Neural cell (in vitro differentiated cells): ENCODE results near the gene EIF4A3. TPM values are rescaled to one million over a fixed set of nuclear protein-coding genes. Genes with fewer than 3 reads are reported as not detected.

Source experiments
- H2AFZ ChIP-seq: fragments of 200-600, 300-800 bp; sonication (generic), shearing (Covaris generic); 2 replicates; pipeline ENCODE4 v1.6.0; 2014; ENCODE audit warnings: low read depth, mild to moderate bottlenecking, antibody characterized with exemption, low read length, moderate library complexity
- H3F3A ChIP-seq: fragments of 200-600 bp; shearing (Covaris generic); 2 replicates; pipeline ENCODE4 v1.6.1; 2016; ENCODE audit warnings: mild to moderate bottlenecking, moderate library complexity, mixed read lengths, antibody characterized with exemption, low read length; ENCODE audit not compliant: insufficient read depth, poor library complexity, severe bottlenecking
- H3K27ac ChIP-seq: fragments of 200-600, 300-800 bp; sonication (generic), shearing (Covaris generic); 2 replicates; pipeline ENCODE4 v1.5.1; 2014; ENCODE audit warnings: mild to moderate bottlenecking, low read length, moderate library complexity
- H3K27me3 ChIP-seq: fragments of 300-800, 200-600 bp; sonication (generic), shearing (Covaris generic); 2 replicates; pipeline ENCODE4 v1.6.0; 2014; ENCODE audit warnings: mild to moderate bottlenecking, low read depth, low read length, moderate library complexity; ENCODE audit not compliant: insufficient read depth
- H3K36me3 ChIP-seq: fragments of 300-800, 200-600 bp; sonication (generic), shearing (Covaris generic); 2 replicates; pipeline ENCODE4 v1.5.1; 2014; ENCODE audit warnings: mild to moderate bottlenecking, antibody characterized with exemption, low read length, moderate library complexity; ENCODE audit not compliant: insufficient read depth
- H3K4me2 ChIP-seq: fragments of 300-800, 200-600 bp; sonication (generic), shearing (Covaris generic); 2 replicates; pipeline ENCODE4 v1.6.0; 2014; ENCODE audit warnings: mild to moderate bottlenecking, low read length
- H3K4me3 ChIP-seq: fragments of 300-800, 200-600 bp; sonication (generic), shearing (Covaris generic); 2 replicates; pipeline ENCODE4 v1.5.1; 2014; ENCODE audit warnings: mild to moderate bottlenecking, low read length, moderate library complexity
- H3K79me2 ChIP-seq: fragments of 200-600 bp; shearing (Covaris generic); replicated peaks from 2 replicates; pipeline ENCODE4 v1.6.0; 2014; ENCODE audit warnings: mild to moderate bottlenecking, low read length, moderate library complexity; ENCODE audit not compliant: insufficient read depth
- H3K9ac ChIP-seq: fragments of 300-800, 200-600 bp; sonication (generic), shearing (Covaris generic); 2 replicates; pipeline ENCODE4 v1.6.1; 2016; ENCODE audit warnings: mild to moderate bottlenecking, low read length, mixed read lengths
- H3K9me2 ChIP-seq: fragments of 200-600 bp; shearing (Covaris generic); 2 replicates; pipeline ENCODE4 v1.6.1; 2016; ENCODE audit warnings: mild to moderate bottlenecking, low read length, mixed read lengths; ENCODE audit not compliant: insufficient read depth
- H3K9me3 ChIP-seq: fragments of 200-600, 300-800 bp; sonication (generic), shearing (Covaris generic); 2 replicates; pipeline ENCODE4 v1.6.1; 2016; ENCODE audit warnings: mild to moderate bottlenecking, mixed run types, low read length, moderate library complexity, mixed read lengths
- H4K20me1 ChIP-seq: fragments of 200-600 bp; shearing (Covaris generic); 2 replicates; pipeline ENCODE4 v1.6.1; 2016; ENCODE audit warnings: mild to moderate bottlenecking, mixed run types; ENCODE audit not compliant: insufficient read depth
- CTCF ChIP-seq: fragments of 450-650 bp; IDR thresholded peaks from 2 replicates; pipeline ENCODE4 v1.5.1; 2014; ENCODE audit warnings: antibody characterized with exemption, mild to moderate bottlenecking, moderate library complexity; ENCODE audit not compliant: poor library complexity, severe bottlenecking
- EP300 ChIP-seq: fragments of 450-650 bp; conservative IDR thresholded peaks from 2 replicates; pipeline ENCODE4 v1.6.1; 2014; ENCODE audit warnings: antibody characterized with exemption, mild to moderate bottlenecking, moderate library complexity; ENCODE audit not compliant: poor library complexity, severe bottlenecking
- EZH2 ChIP-seq: fragments of 200-600, 300-800 bp; shearing (Covaris generic), sonication (generic); IDR thresholded peaks from 2 replicates; pipeline ENCODE4 v1.6.1; 2014; ENCODE audit warnings: antibody characterized with exemption, low read length, borderline replicate concordance, mild to moderate bottlenecking; ENCODE audit not compliant: insufficient read depth, poor library complexity, severe bottlenecking
- MXI1 ChIP-seq: fragments of 450-650 bp; conservative IDR thresholded peaks from 2 replicates; pipeline ENCODE4 v1.6.1; 2014; ENCODE audit warnings: antibody characterized with exemption, mild to moderate bottlenecking; ENCODE audit not compliant: poor library complexity, severe bottlenecking
- POLR2AphosphoS5 ChIP-seq: IDR thresholded peaks from 2 replicates; pipeline ENCODE4 v1.6.1; 2012
- RAD21 ChIP-seq: fragments of 450-650 bp; conservative IDR thresholded peaks from 2 replicates; pipeline ENCODE4 v1.6.1; 2014; ENCODE audit warnings: antibody characterized with exemption, mild to moderate bottlenecking, moderate library complexity
- REST ChIP-seq: IDR thresholded peaks from 2 replicates; pipeline ENCODE4 v1.6.1; 2012; ENCODE audit warnings: borderline replicate concordance
- SMC3 ChIP-seq: fragments of 450-650 bp; conservative IDR thresholded peaks from 2 replicates; pipeline ENCODE4 v1.6.1; 2014; ENCODE audit warnings: antibody characterized with exemption, mild to moderate bottlenecking, moderate library complexity; ENCODE audit not compliant: poor library complexity
- TAF1 ChIP-seq: IDR thresholded peaks from 2 replicates; pipeline ENCODE4 v1.6.1; 2012; ENCODE audit warnings: low read depth
- polyA plus RNA-seq: library from polyadenylated mRNA; depleted of rRNA; stranded (reverse); fragments of >200 nt; gene quantifications from 2 replicates; pipeline ENCODE4 v1.2.3, GENCODE V29; 2014

EIF4A3 gene
- polyA plus RNA-seq, 1 donor from 2014 or later = 109 TPM

- no peaks in the 10 kb centered on the region for H3K9me3 ChIP-seq
- TF ChIP-seq MXI1 = no peak
- TF ChIP-seq REST = no peak
- TF ChIP-seq POLR2AphosphoS5 = no peak
- no peak for TF ChIP-seq SMC3
- TF ChIP-seq EZH2 = no peak
- TF ChIP-seq TAF1 = no peak
- no peak for TF ChIP-seq EP300
- no peak for TF ChIP-seq RAD21
- no peak for TF ChIP-seq CTCF
- H3K4me3 ChIP-seq = no peak overlapping the region
- no peaks in the 10 kb centered on the region for H3K79me2 ChIP-seq
- H3K9ac ChIP-seq = no peak overlapping the region
- no peak overlapping the region for H2AFZ ChIP-seq
- no peak overlapping the region for H3K27ac ChIP-seq
- H4K20me1 ChIP-seq = no peaks in the 10 kb centered on the region
- no peaks in the 10 kb centered on the region for H3F3A ChIP-seq
- no peaks in the 10 kb centered on the region for H3K36me3 ChIP-seq
- H3K4me2 ChIP-seq = no peak overlapping the region
- H3K9me2 ChIP-seq = no peaks in the 10 kb centered on the region
- no peaks in the 10 kb centered on the region for H3K27me3 ChIP-seq
Observed at GRCh38 chr17:80117491-80118401, 29.2 kb downstream of the EIF4A3 start.

- Histone ChIP-seq H3K9ac (no peak overlapping the region), H3K79me2 (no peaks in the 10 kb centered on the region), H3K9me2 (no peaks in the 10 kb centered on the region), H4K20me1 (no peaks in the 10 kb centered on the region), H2AFZ (no peak overlapping the region), H3F3A (no peaks in the 10 kb centered on the region), H3K36me3 (no peaks in the 10 kb centered on the region), H3K4me2 (no peak overlapping the region), H3K9me3 (no peaks in the 10 kb centered on the region), H3K27me3 (no peaks in the 10 kb centered on the region), H3K4me3 (no peak overlapping the region), H3K27ac (no peak overlapping the region)
- no peak for TF ChIP-seq EP300
- no peak for TF ChIP-seq TAF1
- no peak for TF ChIP-seq EZH2
- no peak for TF ChIP-seq SMC3
- TF ChIP-seq POLR2AphosphoS5 = no peak
- no peak for TF ChIP-seq MXI1
- no peak for TF ChIP-seq CTCF
Observed at GRCh38 chr17:80116921-80117380, 30.0 kb downstream of the EIF4A3 start.
